SK-N-SH (cell line): ENCODE results near the gene MCCC2. TPM values are rescaled to one million over a fixed set of nuclear protein-coding genes. Genes with fewer than 3 reads are reported as not detected.

ENCODE experiments used
- CTCF ChIA-PET: fragments of 300-600, 350-600 bp; formaldehyde crosslinking; extraction: SDS; loops from one replicate; lab custom pipeline; 2021; lab: Yijun Ruan, JAX
- POLR2A ChIA-PET: fragments of 350-600 bp; sonication (Branson Sonifier 250); formaldehyde crosslinking; extraction: SDS; loops from one replicate; lab custom pipeline; 2020; ENCODE audit warnings: antibody characterized with exemption, inconsistent platforms; lab: Yijun Ruan, JAX
- DNase-seq: peaks from one replicate; pipeline ENCODE4 v3.0.0; 2012
- H2AFZ ChIP-seq: fragments of 200-600 bp; sonication (generic); 2 replicates; pipeline ENCODE4 v1.8.1; 2016; ENCODE audit warnings: antibody characterized with exemption, mild to moderate bottlenecking, low read depth
- H3F3A ChIP-seq: fragments of 200-600 bp; sonication (generic); replicated peaks from 2 replicates; pipeline ENCODE3; 2016; ENCODE audit warnings: antibody characterized with exemption, mild to moderate bottlenecking; ENCODE audit not compliant: insufficient read depth
- H3K27ac ChIP-seq, 2 experiments: fragments of 200-500 bp in 1 of 2; fragments of 200-600 bp in 1 of 2; sonication (Bioruptor generic) in 1 of 2; sonication (generic), shearing (Covaris generic) in 1 of 2; 2 replicates each; pipeline versions ENCODE4 v1.5.1 to v1.6.1; 2014 to 2016; ENCODE audit warnings: low read depth in 2 of 2, inconsistent platforms in 1 of 2, low read length in 1 of 2, mild to moderate bottlenecking in 1 of 2, mixed read lengths in 1 of 2
- H3K27me3 ChIP-seq: fragments of 200-600 bp; sonication (generic), shearing (Covaris generic); 2 replicates; pipeline ENCODE4 v1.6.1; 2016; ENCODE audit warnings: mixed run types; ENCODE audit not compliant: insufficient read depth
- H3K36me3 ChIP-seq, 2 experiments: fragments of 200-500 bp in 1 of 2; fragments of 200-600 bp in 1 of 2; sonication (Bioruptor generic) in 1 of 2; sonication (generic) in 1 of 2; replicated peaks in 1 of 2; 2 replicates each; pipeline versions ENCODE3 to v1.5.1; 2014 to 2016; ENCODE audit warnings: low read length in 1 of 2, mild to moderate bottlenecking in 1 of 2; ENCODE audit not compliant: insufficient read depth in 2 of 2, control insufficient read depth in 1 of 2
- H3K4me1 ChIP-seq, 2 experiments: fragments of 200-500 bp in 1 of 2; fragments of 200-600 bp in 1 of 2; sonication (Bioruptor generic) in 1 of 2; sonication (generic), shearing (Covaris generic) in 1 of 2; 2 replicates each; pipeline versions ENCODE4 v1.5.1 to v1.6.1; 2014 to 2016; ENCODE audit warnings: low read depth in 1 of 2, low read length in 1 of 2, mixed run types in 1 of 2; ENCODE audit not compliant: insufficient read depth in 2 of 2, control insufficient read depth in 1 of 2
- H3K4me2 ChIP-seq: fragments of 200-600 bp; sonication (generic), shearing (Covaris generic); 2 replicates; pipeline ENCODE4 v1.6.1; 2017; ENCODE audit warnings: mixed run types
- H3K4me3 ChIP-seq, 2 experiments: fragments of 200-500 bp in 1 of 2; fragments of 200-600 bp in 1 of 2; sonication (Bioruptor generic) in 1 of 2; sonication (generic), shearing (Covaris generic) in 1 of 2; 2 replicates each; pipeline versions ENCODE4 v1.5.1 to v1.8.1; 2014 to 2016; ENCODE audit warnings: low read depth in 2 of 2, inconsistent platforms in 1 of 2, low read length in 1 of 2, mild to moderate bottlenecking in 1 of 2, mixed read lengths in 1 of 2, moderate library complexity in 1 of 2
- H3K79me2 ChIP-seq: fragments of 200-600 bp; sonication (generic); 2 replicates; pipeline ENCODE4 v1.8.1; 2017; ENCODE audit warnings: mild to moderate bottlenecking; ENCODE audit not compliant: insufficient read depth
- H3K9ac ChIP-seq: fragments of 200-600 bp; sonication (generic); 2 replicates; pipeline ENCODE4 v1.6.1; 2017; ENCODE audit warnings: mixed run types
- H3K9me2 ChIP-seq: fragments of 200-600 bp; sonication (generic); 2 replicates; pipeline ENCODE4 v1.6.1; 2017; ENCODE audit warnings: mixed run types
- H3K9me3 ChIP-seq: fragments of 200-600 bp; sonication (generic); 2 replicates; pipeline ENCODE4 v1.6.1; 2017; ENCODE audit warnings: mixed run types, mild to moderate bottlenecking, moderate library complexity
- H4K20me1 ChIP-seq: fragments of 200-600 bp; sonication (generic); 2 replicates; pipeline ENCODE4 v1.6.1; 2017; ENCODE audit warnings: mild to moderate bottlenecking, mixed run types; ENCODE audit not compliant: insufficient read depth
- CHD2 ChIP-seq: fragments of 150-350 bp; IDR thresholded peaks from 2 replicates; pipeline ENCODE4 v1.6.1; 2018; ENCODE audit warnings: low read length; ENCODE audit not compliant: partially characterized antibody
- CTCF ChIP-seq: fragments of 200-600 bp; sonication (generic); IDR thresholded peaks from 2 replicates; pipeline ENCODE4 v1.6.1; 2017; ENCODE audit warnings: antibody characterized with exemption, mild to moderate bottlenecking, moderate library complexity
- EZH2phosphoT487 ChIP-seq: fragments of 200-600 bp; sonication (generic); IDR thresholded peaks from 2 replicates; pipeline ENCODE4 v1.6.1; 2017; ENCODE audit warnings: low read depth, mixed run types, mild to moderate bottlenecking, antibody characterized with exemption, moderate library complexity, borderline replicate concordance
- FOSL2 ChIP-seq: IDR thresholded peaks from 2 replicates; pipeline ENCODE4 v1.4.0; 2012; ENCODE audit warnings: low read depth, mild to moderate bottlenecking, moderate library complexity, borderline replicate concordance
- FOXJ3 ChIP-seq: sonication (generic); formaldehyde crosslinking; IDR thresholded peaks from 2 replicates; pipeline ENCODE4 v1.5.1; 2020; ENCODE audit warnings: mild to moderate bottlenecking, missing genetic modification reagents
- GABPA ChIP-seq: IDR thresholded peaks from 2 replicates; pipeline ENCODE4 v1.4.0; 2012; ENCODE audit warnings: low read depth, mild to moderate bottlenecking
- MXI1 ChIP-seq: IDR thresholded peaks from 2 replicates; pipeline ENCODE4 v1.6.1; 2012; ENCODE audit warnings: mild to moderate bottlenecking, low read depth, low read length, improper control_type of control experiment
- NRF1 ChIP-seq: IDR thresholded peaks from 2 replicates; pipeline ENCODE4 v1.6.1; 2012; ENCODE audit warnings: low read depth, mild to moderate bottlenecking, low read length
- POLR2AphosphoS5 ChIP-seq: IDR thresholded peaks from 2 replicates; pipeline ENCODE4 v1.6.1; 2012; ENCODE audit warnings: low read depth, low read length
- RAD21 ChIP-seq: IDR thresholded peaks from 2 replicates; pipeline ENCODE4 v1.6.1; 2012; ENCODE audit warnings: mild to moderate bottlenecking, low read length
- SIN3A ChIP-seq: IDR thresholded peaks from 2 replicates; pipeline ENCODE4 v1.6.1; 2012; ENCODE audit warnings: low read depth, mild to moderate bottlenecking, low read length, moderate library complexity, borderline replicate concordance
- SMC3 ChIP-seq: IDR thresholded peaks from 2 replicates; pipeline ENCODE4 v1.6.1; 2012; ENCODE audit warnings: low read depth, low read length, improper control_type of control experiment
- TAF1 ChIP-seq: IDR thresholded peaks from 2 replicates; pipeline ENCODE4 v1.6.1; 2012; ENCODE audit warnings: low read depth, mild to moderate bottlenecking, low read length, moderate library complexity, borderline replicate concordance
- TCF12 ChIP-seq: IDR thresholded peaks from 2 replicates; pipeline ENCODE4 v1.4.0; 2012
- TEAD4 ChIP-seq: IDR thresholded peaks from 2 replicates; pipeline ENCODE4 v1.4.0; 2012; ENCODE audit warnings: mild to moderate bottlenecking, borderline replicate concordance; ENCODE audit not compliant: insufficient read depth
- USF2 ChIP-seq: fragments of 150-350 bp; IDR thresholded peaks from 2 replicates; pipeline ENCODE4 v1.6.1; 2017; ENCODE audit warnings: antibody characterized with exemption, low read length, low read depth, borderline replicate concordance
- YY1 ChIP-seq: IDR thresholded peaks from 2 replicates; pipeline ENCODE4 v1.4.0; 2012; ENCODE audit warnings: low read depth, mild to moderate bottlenecking
- WGBS: methylation state at CpG from one replicate; pipeline ENCODE4 v1.1.6; 2017; ENCODE audit warnings: low lambda C conversion rate; 5-methylcytosine and 5-hydroxymethylcytosine counted together
- polyA plus RNA-seq, 3 experiments: library from polyadenylated mRNA; depleted of rRNA; stranded (reverse); fragments of >200 nt; gene quantifications; 2 replicates each; pipeline ENCODE4 v1.2.3, GENCODE V29; 2012
- TF ChIP-seq, protein P1 (sequence below): IDR thresholded peaks from 2 replicates; pipeline ENCODE4; 2012
- TF ChIP-seq, protein P2 (sequence below): IDR thresholded peaks from 2 replicates; pipeline ENCODE4 v1.6.1; 2012; ENCODE audit warnings: mild to moderate bottlenecking, low read depth, low read length, moderate library complexity

Gene MCCC2
- polyA plus RNA-seq, 1 of the 3 experiments (the other 2 are of a cell fraction) = 33.6 TPM

DNA sequence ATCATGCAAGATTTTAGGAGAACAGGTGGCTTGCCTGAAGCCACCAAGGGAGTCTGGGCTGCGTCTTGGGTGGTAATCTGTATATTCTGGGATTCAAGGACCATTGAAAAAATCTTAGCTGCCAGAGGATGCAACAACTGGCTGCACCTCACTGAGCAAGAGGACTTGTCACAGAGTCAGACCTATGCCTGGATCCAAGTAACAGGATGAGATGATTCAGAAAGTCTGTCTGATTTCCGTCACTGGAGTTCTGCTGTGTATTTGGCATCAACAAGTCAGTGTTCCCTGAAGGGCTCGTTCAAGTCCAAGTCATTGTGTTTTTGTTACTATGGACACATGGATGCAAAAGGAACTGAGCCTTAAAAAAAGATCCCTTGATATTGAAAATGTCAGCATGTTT lies 94.2 kb downstream of the MCCC2 start:
- H3K36me3 ChIP-seq = no peaks in the 10 kb centered on the region
- peaks cover 16% of the 10 kb centered on the region; the same call in 1 of the 2 replicates for H3K27me3 ChIP-seq
- no peak overlapping the region for H3K4me3 ChIP-seq
- H3K9me3 ChIP-seq = no peaks in the 10 kb centered on the region
- no peak overlapping the region for H3K4me2 ChIP-seq
- 20% methylated on average over 3 of the region's 3 CpGs for WGBS
- H3F3A ChIP-seq = no peaks in the 10 kb centered on the region
- ChIA-PET POLR2A (no interaction called here), CTCF (no interaction called here)
- no peaks in the 10 kb centered on the region for H4K20me1 ChIP-seq
- TF ChIP-seq SIN3A = no peak
- TF ChIP-seq TCF12 = no peak
- TF ChIP-seq, protein P1, sequence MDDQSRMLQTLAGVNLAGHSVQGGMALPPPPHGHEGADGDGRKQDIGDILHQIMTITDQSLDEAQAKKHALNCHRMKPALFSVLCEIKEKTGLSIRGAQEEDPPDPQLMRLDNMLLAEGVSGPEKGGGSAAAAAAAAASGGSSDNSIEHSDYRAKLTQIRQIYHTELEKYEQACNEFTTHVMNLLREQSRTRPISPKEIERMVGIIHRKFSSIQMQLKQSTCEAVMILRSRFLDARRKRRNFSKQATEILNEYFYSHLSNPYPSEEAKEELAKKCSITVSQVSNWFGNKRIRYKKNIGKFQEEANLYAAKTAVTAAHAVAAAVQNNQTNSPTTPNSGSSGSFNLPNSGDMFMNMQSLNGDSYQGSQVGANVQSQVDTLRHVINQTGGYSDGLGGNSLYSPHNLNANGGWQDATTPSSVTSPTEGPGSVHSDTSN = no peak
- TF ChIP-seq FOXJ3 (CRISPR knock-in tag) = no peak
- TF ChIP-seq CHD2 = no peak
- no peak for TF ChIP-seq NRF1
- TF ChIP-seq FOSL2 = no peak
- no peak for TF ChIP-seq TAF1
- no peak for TF ChIP-seq CTCF
- no peak for TF ChIP-seq RAD21
- no peak for TF ChIP-seq MXI1
- TF ChIP-seq, protein P2, sequence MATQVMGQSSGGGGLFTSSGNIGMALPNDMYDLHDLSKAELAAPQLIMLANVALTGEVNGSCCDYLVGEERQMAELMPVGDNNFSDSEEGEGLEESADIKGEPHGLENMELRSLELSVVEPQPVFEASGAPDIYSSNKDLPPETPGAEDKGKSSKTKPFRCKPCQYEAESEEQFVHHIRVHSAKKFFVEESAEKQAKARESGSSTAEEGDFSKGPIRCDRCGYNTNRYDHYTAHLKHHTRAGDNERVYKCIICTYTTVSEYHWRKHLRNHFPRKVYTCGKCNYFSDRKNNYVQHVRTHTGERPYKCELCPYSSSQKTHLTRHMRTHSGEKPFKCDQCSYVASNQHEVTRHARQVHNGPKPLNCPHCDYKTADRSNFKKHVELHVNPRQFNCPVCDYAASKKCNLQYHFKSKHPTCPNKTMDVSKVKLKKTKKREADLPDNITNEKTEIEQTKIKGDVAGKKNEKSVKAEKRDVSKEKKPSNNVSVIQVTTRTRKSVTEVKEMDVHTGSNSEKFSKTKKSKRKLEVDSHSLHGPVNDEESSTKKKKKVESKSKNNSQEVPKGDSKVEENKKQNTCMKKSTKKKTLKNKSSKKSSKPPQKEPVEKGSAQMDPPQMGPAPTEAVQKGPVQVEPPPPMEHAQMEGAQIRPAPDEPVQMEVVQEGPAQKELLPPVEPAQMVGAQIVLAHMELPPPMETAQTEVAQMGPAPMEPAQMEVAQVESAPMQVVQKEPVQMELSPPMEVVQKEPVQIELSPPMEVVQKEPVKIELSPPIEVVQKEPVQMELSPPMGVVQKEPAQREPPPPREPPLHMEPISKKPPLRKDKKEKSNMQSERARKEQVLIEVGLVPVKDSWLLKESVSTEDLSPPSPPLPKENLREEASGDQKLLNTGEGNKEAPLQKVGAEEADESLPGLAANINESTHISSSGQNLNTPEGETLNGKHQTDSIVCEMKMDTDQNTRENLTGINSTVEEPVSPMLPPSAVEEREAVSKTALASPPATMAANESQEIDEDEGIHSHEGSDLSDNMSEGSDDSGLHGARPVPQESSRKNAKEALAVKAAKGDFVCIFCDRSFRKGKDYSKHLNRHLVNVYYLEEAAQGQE = no peak
- no peak for TF ChIP-seq GABPA
- TF ChIP-seq EZH2phosphoT487 = no peak
- no peak for TF ChIP-seq POLR2AphosphoS5
- TF ChIP-seq TEAD4 = no peak
- TF ChIP-seq SMC3 = no peak
- no peak for TF ChIP-seq USF2
- TF ChIP-seq YY1 = no peak
- no peak for DNase-seq
- H3K9me2 ChIP-seq = no peaks in the 10 kb centered on the region
- no peaks in the 10 kb centered on the region for H3K79me2 ChIP-seq
- H3K9ac ChIP-seq = no peak overlapping the region
- H3K27ac ChIP-seq = no peak overlapping the region
- H2AFZ ChIP-seq = no peak overlapping the region
- H3K4me1 ChIP-seq = no peaks in the 10 kb centered on the region; a peak in 1 of 4 replicates
